RWPE2 (cell line): Measurements from ENCODE around the gene NPHP4.

ENCODE experiments used
- ATAC-seq: fragments of 200-7000 bp; cut with Tn5 transposase; 3 replicates; pipeline ENCODE4 v1.9.1; 2021; ENCODE audit warnings: low read depth
- DNase-seq: peaks from one replicate; pipeline ENCODE4 v3.0.0-alpha.2; 2020; ENCODE audit warnings: low spot score
- H3K27ac ChIP-seq: fragments of 450-650 bp; 2 replicates; pipeline ENCODE4 v1.5.1; 2017; ENCODE audit warnings: mild to moderate bottlenecking; ENCODE audit not compliant: poor library complexity, severe bottlenecking
- H3K27me3 ChIP-seq: fragments of 250-450 bp; sonication (Bioruptor Pico); 2 replicates; pipeline ENCODE4 v1.5.1; 2021; ENCODE audit warnings: mild to moderate bottlenecking, moderate library complexity; ENCODE audit not compliant: insufficient read depth, poor library complexity, severe bottlenecking
- H3K36me3 ChIP-seq: fragments of 250-450 bp; sonication (Bioruptor Pico); 2 replicates; pipeline ENCODE4 v1.5.1; 2020; ENCODE audit warnings: low read depth, mild to moderate bottlenecking, moderate library complexity
- H3K4me1 ChIP-seq: fragments of 250-450 bp; sonication (Bioruptor Pico); 2 replicates; pipeline ENCODE4 v1.5.1; 2021; ENCODE audit warnings: mild to moderate bottlenecking, moderate library complexity; ENCODE audit not compliant: insufficient read depth, poor library complexity, severe bottlenecking
- H3K4me3 ChIP-seq: fragments of 250-450 bp; sonication (Bioruptor Pico); 2 replicates; pipeline ENCODE4 v1.5.1; 2021; ENCODE audit warnings: mild to moderate bottlenecking, moderate library complexity; ENCODE audit not compliant: severe bottlenecking
- H3K9me3 ChIP-seq: fragments of 250-450 bp; sonication (Bioruptor Pico); 2 replicates; pipeline ENCODE4 v1.5.1; 2021; ENCODE audit warnings: mild to moderate bottlenecking, moderate library complexity; ENCODE audit not compliant: severe bottlenecking
- CTCF ChIP-seq: fragments of 450-650 bp; IDR thresholded peaks from one replicate; pipeline ENCODE4 v1.5.1; 2017; ENCODE audit warnings: mild to moderate bottlenecking, moderate library complexity; ENCODE audit not compliant: poor library complexity, severe bottlenecking

Gene NPHP4

GRCh38 chr1:5822726-5823125 lies 169.5 kb downstream of the NPHP4 start:
- H3K27ac ChIP-seq = no peak overlapping the region
- no peak for TF ChIP-seq CTCF
- H3K36me3 ChIP-seq = no peaks in the 10 kb centered on the region
- H3K4me1 ChIP-seq = no peaks in the 10 kb centered on the region
- DNase-seq = no peak
- no peak for ATAC-seq
- no peaks in the 10 kb centered on the region for H3K9me3 ChIP-seq
- H3K4me3 ChIP-seq = no peak overlapping the region
- H3K27me3 ChIP-seq = no peaks in the 10 kb centered on the region

GRCh38 chr1:5822266-5822665 lies 170.0 kb downstream of the NPHP4 start:
- no peak for DNase-seq
- H3K4me1 ChIP-seq = no peaks in the 10 kb centered on the region
- no peak overlapping the region for H3K4me3 ChIP-seq
- H3K36me3 ChIP-seq = no peaks in the 10 kb centered on the region
- no peaks in the 10 kb centered on the region for H3K9me3 ChIP-seq
- no peaks in the 10 kb centered on the region for H3K27me3 ChIP-seq
- ATAC-seq = no peak
- no peak for TF ChIP-seq CTCF
- no peak overlapping the region for H3K27ac ChIP-seq

DNA sequence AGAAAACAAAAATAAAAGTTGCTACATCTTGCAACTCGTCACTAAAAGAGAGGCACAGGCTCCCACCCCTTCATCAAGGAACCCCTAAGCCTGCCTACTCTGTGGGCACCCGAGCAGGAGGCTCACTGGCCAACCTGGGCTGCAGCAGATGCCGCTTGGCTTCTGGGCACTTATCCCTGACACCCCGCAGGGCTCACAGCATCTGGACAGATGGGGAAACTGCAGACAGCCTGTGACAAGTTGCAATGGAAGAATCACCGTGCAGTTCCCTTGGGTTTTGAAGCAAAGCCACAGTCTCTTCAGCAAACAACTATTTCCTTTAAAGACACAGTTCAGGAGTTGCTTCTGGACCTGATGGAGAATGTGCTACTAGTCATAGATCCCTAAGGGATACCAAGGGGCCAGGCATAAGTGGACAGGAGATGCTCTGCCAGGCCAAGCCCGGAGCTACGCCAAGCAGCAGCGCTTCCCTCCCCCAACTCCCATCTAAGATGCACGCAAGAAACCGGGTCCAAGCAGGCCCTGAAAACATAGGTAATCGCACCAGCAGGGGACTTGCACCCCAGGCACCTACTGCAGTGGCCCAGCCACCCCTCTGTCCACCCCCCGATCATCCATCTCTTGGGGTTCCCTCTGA lies 170.6 kb downstream of the NPHP4 start:
- H3K27ac ChIP-seq = no peak overlapping the region
- H3K9me3 ChIP-seq = no peaks in the 10 kb centered on the region
- no peaks in the 10 kb centered on the region for H3K4me1 ChIP-seq
- H3K27me3 ChIP-seq = no peaks in the 10 kb centered on the region
- H3K36me3 ChIP-seq = no peaks in the 10 kb centered on the region
- ATAC-seq (no peak), DNase-seq (no peak)
- no peak for TF ChIP-seq CTCF
- no peak overlapping the region for H3K4me3 ChIP-seq

DNA sequence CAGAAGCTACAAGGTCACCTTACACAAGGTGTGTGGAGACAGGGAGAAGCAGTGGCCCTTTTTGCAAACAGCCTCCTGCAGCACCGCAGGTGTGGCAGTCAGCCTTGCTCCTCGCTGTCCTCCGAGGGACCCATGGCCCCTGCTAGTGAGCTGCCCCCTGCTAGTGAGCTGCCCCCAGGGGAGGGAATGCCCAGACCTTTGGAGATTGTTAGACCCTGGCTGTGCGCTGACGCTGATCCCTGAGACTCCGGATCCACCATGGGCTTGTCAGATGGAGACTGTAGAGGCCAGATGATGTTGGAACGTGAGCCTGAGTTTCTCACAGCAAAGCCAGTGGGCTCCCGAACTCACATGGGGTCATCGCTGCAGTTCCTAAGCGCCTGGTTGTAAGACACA lies 172.2 kb downstream of the NPHP4 start:
- H3K27ac ChIP-seq = no peak overlapping the region
- DNase-seq (no peak), ATAC-seq (no peak)
- no peaks in the 10 kb centered on the region for H3K9me3 ChIP-seq
- H3K36me3 ChIP-seq = no peaks in the 10 kb centered on the region
- H3K27me3 ChIP-seq = no peaks in the 10 kb centered on the region
- no peak for TF ChIP-seq CTCF
- no peak overlapping the region for H3K4me3 ChIP-seq
- no peaks in the 10 kb centered on the region for H3K4me1 ChIP-seq

GRCh38 chr1:5819391-5820025 lies 172.7 kb downstream of the NPHP4 start:
- no peak for ATAC-seq
- no peak overlapping the region for H3K27ac ChIP-seq
- no peak overlapping the region for H3K4me3 ChIP-seq
- no peaks in the 10 kb centered on the region for H3K9me3 ChIP-seq
- no peaks in the 10 kb centered on the region for H3K36me3 ChIP-seq
- no peak for TF ChIP-seq CTCF
- no peak for DNase-seq
- no peaks in the 10 kb centered on the region for H3K4me1 ChIP-seq
- no peaks in the 10 kb centered on the region for H3K27me3 ChIP-seq
